GM19328 (cell line): ENCODE measurements around the gene QRICH2.
"Not testable (repeated sequence)": the region's sequence is repeated elsewhere in the genome, so short reads cannot be mapped to it uniquely, and the experiment has no call there.

Experiments
- ATAC-seq: cut with Tn5 transposase; IDR thresholded peaks from one replicate; pipeline ENCODE4 v1.9.1; 2021; ENCODE audit warnings: mild to moderate bottlenecking, moderate library complexity; ENCODE audit not compliant: unreplicated experiment

QRICH2 gene

GRCh38 chr17:76333673-76334505 lies 25.8 kb upstream of the QRICH2 start:
- no peak for ATAC-seq

GRCh38 chr17:76331083-76331482 lies 23.0 kb upstream of the QRICH2 start:
- ATAC-seq, result no peak

- ATAC-seq, result no peak
These were observed 21.6 kb upstream of the QRICH2 start for GRCh38 chr17:76329664-76330063.

GRCh38 chr17:76327696-76328095 lies 19.6 kb upstream of the QRICH2 start:
- no peak for ATAC-seq

- no peak for ATAC-seq
These were observed 18.2 kb upstream of the QRICH2 start for GRCh38 chr17:76326306-76326705.

- no peak for ATAC-seq
These were observed 10.5 kb upstream of the QRICH2 start for GRCh38 chr17:76318586-76318985.

- no peak for ATAC-seq
These were observed 9.5 kb upstream of the QRICH2 start for GRCh38 chr17:76317535-76317934.

GRCh38 chr17:76314392-76315227 lies 6.5 kb upstream of the QRICH2 start:
- ATAC-seq, result no peak

- ATAC-seq, result no peak
These were observed 4.7 kb upstream of the QRICH2 start for GRCh38 chr17:76312735-76313134.

GRCh38 chr17:76309461-76309860 lies 1.4 kb upstream of the QRICH2 start:
- ATAC-seq, result no peak

- ATAC-seq, result no peak
These were observed 644 bp downstream of the QRICH2 start for GRCh38 chr17:76307299-76307965.

GRCh38 chr17:76305135-76305454 lies 3.0 kb downstream of the QRICH2 start:
- ATAC-seq, result not testable (repeated sequence)

GRCh38 chr17:76304226-76305134 lies 3.6 kb downstream of the QRICH2 start:
- no peak for ATAC-seq

GRCh38 chr17:76297436-76297835 lies 10.6 kb downstream of the QRICH2 start:
- ATAC-seq, result no peak

- ATAC-seq, result no peak
These were observed 11.2 kb downstream of the QRICH2 start for GRCh38 chr17:76296889-76297288.

- no peak for ATAC-seq
These were observed 11.9 kb downstream of the QRICH2 start for GRCh38 chr17:76296186-76296585.

GRCh38 chr17:76293106-76293505 lies 15.0 kb downstream of the QRICH2 start:
- no peak for ATAC-seq

GRCh38 chr17:76292567-76292966 lies 15.5 kb downstream of the QRICH2 start:
- no peak for ATAC-seq

GRCh38 chr17:76281573-76282371 lies 26.3 kb downstream of the QRICH2 start:
- ATAC-seq, result no peak

GRCh38 chr17:76280650-76281049 lies 27.4 kb downstream of the QRICH2 start:
- no peak for ATAC-seq
